Astrocyte of the cerebellum (primary cell): ENCODE data around the gene GRIN2A.

Experiments used
- DNase-seq: peaks from one replicate; pipeline ENCODE4 v3.0.0-alpha.2; 2011; ENCODE audit warnings: low read depth
- H3K4me3 ChIP-seq: 2 replicates; pipeline ENCODE4 v1.5.1; 2011; ENCODE audit warnings: mild to moderate bottlenecking, low read depth, low read length, moderate library complexity
- in situ Hi-C: cut with HindIII; loops from 2 replicates; pipeline ENCODE4 v1.10.0; 2017; ENCODE audit warnings: low sequenced_read_pairs
- TF ChIP-seq, protein P1 (sequence below): IDR thresholded peaks from 2 replicates; pipeline ENCODE4 v1.5.1; 2012; ENCODE audit warnings: low read length, low read depth, moderate library complexity, mild to moderate bottlenecking; ENCODE audit errors: missing control alignments

GRIN2A gene

DNA sequence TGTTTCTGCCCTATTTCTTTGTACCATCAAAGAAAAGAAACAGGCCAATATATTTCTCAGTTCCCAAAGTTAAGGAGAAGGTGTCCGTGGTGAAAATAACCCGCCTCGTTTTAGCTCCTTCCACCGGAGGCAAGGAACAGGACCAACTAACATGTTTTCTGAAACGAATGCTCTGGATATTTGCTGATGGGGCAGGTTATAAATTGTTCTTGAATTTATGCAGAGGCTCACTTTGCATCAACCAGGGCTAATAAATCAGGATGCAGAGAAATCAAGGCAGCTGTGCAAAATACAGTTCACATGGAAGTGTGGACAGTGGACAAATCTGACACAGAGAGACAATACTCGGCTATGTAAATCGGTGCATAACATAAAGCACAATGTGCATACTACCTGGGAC lies 189.8 kb downstream of the GRIN2A start:
- in situ Hi-C loops, result no loop called here
- TF ChIP-seq, protein P1, sequence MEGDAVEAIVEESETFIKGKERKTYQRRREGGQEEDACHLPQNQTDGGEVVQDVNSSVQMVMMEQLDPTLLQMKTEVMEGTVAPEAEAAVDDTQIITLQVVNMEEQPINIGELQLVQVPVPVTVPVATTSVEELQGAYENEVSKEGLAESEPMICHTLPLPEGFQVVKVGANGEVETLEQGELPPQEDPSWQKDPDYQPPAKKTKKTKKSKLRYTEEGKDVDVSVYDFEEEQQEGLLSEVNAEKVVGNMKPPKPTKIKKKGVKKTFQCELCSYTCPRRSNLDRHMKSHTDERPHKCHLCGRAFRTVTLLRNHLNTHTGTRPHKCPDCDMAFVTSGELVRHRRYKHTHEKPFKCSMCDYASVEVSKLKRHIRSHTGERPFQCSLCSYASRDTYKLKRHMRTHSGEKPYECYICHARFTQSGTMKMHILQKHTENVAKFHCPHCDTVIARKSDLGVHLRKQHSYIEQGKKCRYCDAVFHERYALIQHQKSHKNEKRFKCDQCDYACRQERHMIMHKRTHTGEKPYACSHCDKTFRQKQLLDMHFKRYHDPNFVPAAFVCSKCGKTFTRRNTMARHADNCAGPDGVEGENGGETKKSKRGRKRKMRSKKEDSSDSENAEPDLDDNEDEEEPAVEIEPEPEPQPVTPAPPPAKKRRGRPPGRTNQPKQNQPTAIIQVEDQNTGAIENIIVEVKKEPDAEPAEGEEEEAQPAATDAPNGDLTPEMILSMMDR, result no peak
- no peak for DNase-seq
- H3K4me3 ChIP-seq, result no peak overlapping the region

DNA sequence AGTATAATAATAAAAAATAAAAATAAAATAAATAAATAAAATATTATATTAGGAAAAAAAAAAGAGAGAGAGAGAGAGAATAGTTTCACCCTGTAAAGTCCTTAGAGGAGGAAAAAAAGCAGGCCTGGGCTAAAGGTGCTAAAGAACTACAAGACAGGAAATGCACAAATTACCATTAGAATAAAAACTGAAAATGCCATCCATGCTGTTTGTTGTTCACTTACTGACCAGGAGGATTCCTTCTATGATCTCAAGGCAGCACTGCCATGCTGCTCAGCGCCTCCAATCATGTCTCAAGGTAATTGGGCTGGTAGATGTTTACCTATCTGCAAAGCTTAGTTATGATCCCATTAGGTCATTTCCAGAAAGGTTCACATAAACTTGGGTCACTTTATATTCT lies 201.2 kb downstream of the GRIN2A start:
- TF ChIP-seq, protein P1, result no peak
- H3K4me3 ChIP-seq, result no peak overlapping the region
- in situ Hi-C loops, result no loop called here
- no peak for DNase-seq

DNA sequence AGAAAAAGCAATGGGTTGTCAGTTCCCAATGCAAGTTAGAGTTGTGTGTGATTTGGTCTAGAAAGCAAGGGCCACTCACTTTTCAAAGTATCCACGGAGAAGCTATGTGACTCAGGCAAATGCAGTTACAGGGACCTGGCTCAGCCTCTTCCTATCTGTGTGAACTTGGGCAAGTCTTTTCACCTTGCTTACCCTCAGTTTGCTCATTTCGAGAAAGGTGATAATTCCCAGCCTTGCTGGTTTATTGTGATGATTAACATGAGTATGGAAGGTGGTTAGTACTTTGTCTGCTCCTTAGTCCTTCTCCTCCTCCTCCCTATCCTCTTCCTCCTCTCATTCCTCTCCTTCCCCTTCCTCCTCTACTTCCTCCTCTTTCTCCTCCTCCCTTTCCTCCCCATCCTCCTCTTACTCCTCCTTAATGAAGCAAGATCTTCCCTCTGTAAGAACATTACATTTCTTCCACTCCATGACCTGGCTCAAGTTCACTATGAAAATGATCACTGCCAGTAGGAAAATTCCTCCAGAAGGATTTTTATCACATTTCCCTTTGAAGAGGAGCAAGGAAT lies 204.0 kb downstream of the GRIN2A start:
- no peak for DNase-seq
- TF ChIP-seq, protein P1, result no peak
- in situ Hi-C loops, result no loop called here
- no peak overlapping the region for H3K4me3 ChIP-seq

GRCh38 chr16:9977333-9977897 lies 204.8 kb downstream of the GRIN2A start:
- no peak for DNase-seq
- TF ChIP-seq, protein P1, result no peak
- in situ Hi-C loops, result no loop called here
- H3K4me3 ChIP-seq, result no peak overlapping the region

DNA sequence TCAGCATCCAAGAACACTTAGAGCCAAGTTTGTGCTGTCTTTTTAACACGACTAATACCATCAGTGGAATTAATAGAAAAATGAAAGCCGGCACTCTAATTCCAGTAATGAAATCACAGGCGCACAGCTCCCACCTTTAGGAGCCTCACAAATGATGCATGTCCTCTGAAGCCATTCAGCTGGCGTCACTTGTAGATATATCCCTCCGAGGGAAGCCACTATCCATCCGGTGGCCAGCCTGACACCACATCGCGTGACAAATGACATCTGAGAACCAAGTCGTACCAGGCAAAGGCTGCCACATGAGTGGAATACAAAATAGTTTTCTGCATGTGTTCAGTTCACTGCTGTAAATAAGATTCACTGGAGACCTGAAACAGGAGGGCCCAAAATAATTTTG lies 205.6 kb downstream of the GRIN2A start:
- no peak overlapping the region for H3K4me3 ChIP-seq
- in situ Hi-C loops, result no loop called here
- TF ChIP-seq, protein P1, result no peak
- no peak for DNase-seq

DNA sequence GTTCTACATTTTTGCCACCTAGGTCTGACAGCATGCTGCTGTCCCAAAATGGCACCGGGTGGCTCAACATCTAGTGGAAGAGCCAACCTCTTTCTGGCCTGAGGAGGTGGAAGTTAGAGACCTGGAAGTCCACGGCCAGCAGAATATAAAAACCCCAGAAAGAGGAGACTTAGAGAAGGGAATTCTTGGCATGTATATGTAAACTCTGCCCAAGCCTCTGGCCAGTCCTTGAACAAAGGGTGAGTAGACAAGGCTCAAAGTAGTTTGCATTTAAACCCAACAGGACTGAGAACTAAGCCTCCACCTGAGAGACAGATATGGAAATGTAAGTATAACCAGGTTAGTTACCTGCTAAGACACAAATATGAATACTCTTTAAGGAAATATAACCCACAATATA lies 210.3 kb downstream of the GRIN2A start:
- H3K4me3 ChIP-seq, result no peak overlapping the region
- in situ Hi-C loops, result no loop called here

More for the DNA sequence above, 210.3 kb downstream of the GRIN2A start:
- TF ChIP-seq, protein P1, result no peak
- no peak for DNase-seq
